Measurements from ENCODE around the gene TUBB2A. TPM values are rescaled to one million over a fixed set of nuclear protein-coding genes. Genes with fewer than 3 reads are reported as not detected.
"Not testable (repeated sequence)": the region's sequence is repeated elsewhere in the genome, so short reads cannot be mapped to it uniquely, and the experiment has no call there.

The TUBB2A gene
- total RNA-seq, 2 donors from 2014 or later = 30.8 to 70.4 TPM

GRCh38 chr6:3188262-3188661 lies 30.9 kb upstream of the TUBB2A start:
- Histone ChIP-seq H3K4me1 (ENCODE audit: control insufficient read depth in 1 of 2, low read depth in 2 of 2) (no peaks in the 10 kb centered on the region), H3K27me3 (replicated peaks; ENCODE audit: insufficient read depth) (no peaks in the 10 kb centered on the region), H3K27ac (no peak overlapping the region), H3K9me3 (no peaks in the 10 kb centered on the region), H3K4me3 (no peak overlapping the region), H3K36me3 (no peaks in the 10 kb centered on the region)
- DNase-seq (ENCODE audit: low spot score) = no peak
- no peak for ATAC-seq (ENCODE audit: insufficient number of reproducible peaks, low FRiP score, low read depth)
- no peak for TF ChIP-seq CTCF (IDR thresholded peaks at IDR 0.05)

- no peak overlapping the region for H3K4me3 ChIP-seq
- DNase-seq (ENCODE audit: low spot score) = no peak
- H3K4me1 ChIP-seq (ENCODE audit: control insufficient read depth in 1 of 2, low read depth in 2 of 2) = no peaks in the 10 kb centered on the region
- no peak for ATAC-seq (ENCODE audit: insufficient number of reproducible peaks, low FRiP score, low read depth)
- no peak overlapping the region for H3K27ac ChIP-seq
- no peaks in the 10 kb centered on the region for H3K27me3 ChIP-seq (replicated peaks; ENCODE audit: insufficient read depth)
- no peaks in the 10 kb centered on the region for H3K9me3 ChIP-seq
- no peaks in the 10 kb centered on the region for H3K36me3 ChIP-seq
- no peak for TF ChIP-seq CTCF (IDR thresholded peaks at IDR 0.05)
Measured at GRCh38 chr6:3186974-3187382, 29.6 kb upstream of the TUBB2A start.

- ATAC-seq (ENCODE audit: insufficient number of reproducible peaks, low FRiP score, low read depth) = no peak
Measured at GRCh38 chr6:3183066-3183465, 25.7 kb upstream of the TUBB2A start.

GRCh38 chr6:3181105-3181504 lies 23.8 kb upstream of the TUBB2A start:
- Histone ChIP-seq H3K36me3 (no peaks in the 10 kb centered on the region), H3K27me3 (replicated peaks; ENCODE audit: insufficient read depth) (no peaks in the 10 kb centered on the region), H3K4me3 (no peak overlapping the region), H3K27ac (no peak overlapping the region), H3K9me3 (no peaks in the 10 kb centered on the region), H3K4me1 (ENCODE audit: control insufficient read depth in 1 of 2, low read depth in 2 of 2) (no peaks in the 10 kb centered on the region)
- no peak for TF ChIP-seq CTCF (IDR thresholded peaks at IDR 0.05)
- ATAC-seq (ENCODE audit: insufficient number of reproducible peaks, low FRiP score, low read depth) (no peak), DNase-seq (ENCODE audit: low spot score) (no peak)

More at GRCh38 chr6:3183066-3183465, 25.7 kb upstream of the TUBB2A start:
- Histone ChIP-seq H3K4me1 (ENCODE audit: control insufficient read depth in 1 of 2, low read depth in 2 of 2) (no peaks in the 10 kb centered on the region), H3K9me3 (no peaks in the 10 kb centered on the region), H3K27me3 (replicated peaks; ENCODE audit: insufficient read depth) (no peaks in the 10 kb centered on the region), H3K36me3 (no peaks in the 10 kb centered on the region), H3K27ac (no peak overlapping the region), H3K4me3 (no peak overlapping the region)
- DNase-seq (ENCODE audit: low spot score) = no peak
- no peak for TF ChIP-seq CTCF (IDR thresholded peaks at IDR 0.05)

- ATAC-seq (ENCODE audit: insufficient number of reproducible peaks, low FRiP score, low read depth); H3K27ac ChIP-seq; H3K4me1 ChIP-seq (ENCODE audit: control insufficient read depth in 1 of 2, low read depth in 2 of 2); H3K9me3 ChIP-seq; H3K36me3 ChIP-seq; H3K27me3 ChIP-seq (replicated peaks; ENCODE audit: insufficient read depth); DNase-seq (ENCODE audit: low spot score): not testable (repeated sequence)
- H3K4me3 ChIP-seq = peak overlapping the region; percentile 52
Measured at GRCh38 chr6:3179945-3180344, 22.6 kb upstream of the TUBB2A start.

- H3K27ac ChIP-seq; H3K9me3 ChIP-seq; H3K27me3 ChIP-seq (replicated peaks; ENCODE audit: insufficient read depth); ATAC-seq (ENCODE audit: insufficient number of reproducible peaks, low FRiP score, low read depth); H3K36me3 ChIP-seq; H3K4me1 ChIP-seq (ENCODE audit: control insufficient read depth in 1 of 2, low read depth in 2 of 2); H3K4me3 ChIP-seq; DNase-seq (ENCODE audit: low spot score): not testable (repeated sequence)
Measured at GRCh38 chr6:3178666-3179065, 21.3 kb upstream of the TUBB2A start.
